Measurements from ENCODE around the gene BLOC1S5.

- no peak for TF ChIP-seq CTCF (conservative IDR thresholded peaks at IDR 0.05)
- TF ChIP-seq EZH2 (IDR thresholded peaks at IDR 0.05; ENCODE audit: low read depth), result no peak
Measured at GRCh38 chr6:8065519-8065911, 1.3 kb upstream of the BLOC1S5 start.

Data from PC-9 (cell line).